Activated CD4-positive, alpha-beta T cell treated with anti-CD3 and anti-CD28 coated beads, Interleukin-2, amount 50 U/mL, for 1 hour (primary cell): ENCODE measurements around the gene COQ8B.

ENCODE experiments used
- DNase-seq: peaks from one replicate; pipeline ENCODE4 v3.0.0-alpha.2; 2020

COQ8B gene

GRCh38 chr19:40717325-40717879 lies 716 bp upstream of the COQ8B start:
- peak; percentile 11 for DNase-seq

DNA sequence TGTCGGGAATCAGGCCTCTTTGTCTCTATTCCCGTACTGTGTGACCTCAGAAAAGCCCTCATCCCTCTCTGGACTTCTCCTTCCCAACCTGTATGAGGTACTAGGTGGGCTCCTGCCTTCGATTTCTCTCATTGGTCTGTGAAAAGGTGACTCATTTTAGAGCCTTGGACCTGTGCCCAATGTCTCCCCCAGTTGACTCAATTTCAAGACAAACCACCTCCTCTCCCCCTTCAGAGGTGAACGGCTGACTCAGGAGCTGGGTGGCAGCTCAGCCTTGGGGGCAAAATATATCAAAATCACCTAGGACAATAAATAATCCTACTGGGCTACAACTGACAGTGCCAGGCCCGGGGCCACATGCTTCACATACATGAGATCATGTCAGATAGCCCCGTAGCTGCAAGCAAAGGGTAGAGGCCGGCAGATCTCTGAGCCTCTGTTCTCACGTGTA lies 630 bp downstream of the COQ8B start:
- peak; percentile 60 for DNase-seq

- peak; percentile 91 for DNase-seq
Measured at GRCh38 chr19:40714441-40715299, 2.0 kb downstream of the COQ8B start.

- DNase-seq: no peak
Measured at GRCh38 chr19:40713939-40714338, 2.7 kb downstream of the COQ8B start.

DNA sequence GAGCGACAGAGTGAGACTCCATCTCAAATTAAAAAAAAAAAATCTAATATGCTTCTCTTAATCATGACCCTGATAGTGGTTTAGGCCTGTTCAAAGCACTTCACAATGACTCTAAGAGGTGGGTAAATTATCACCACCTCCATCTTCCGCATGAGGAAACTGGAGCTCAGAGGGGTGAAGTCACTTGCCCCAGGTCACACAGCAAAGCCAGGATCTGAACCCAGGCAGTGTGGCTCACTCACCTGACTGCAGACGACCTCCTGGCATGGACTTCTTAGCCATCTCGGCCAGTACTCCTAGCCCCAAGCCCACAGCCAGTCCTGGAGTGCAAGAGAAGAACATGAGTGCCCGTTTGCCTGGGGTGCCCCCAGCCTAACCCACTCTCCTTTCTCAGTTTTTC lies 6.9 kb downstream of the COQ8B start:
- DNase-seq: no peak

GRCh38 chr19:40707615-40708014 lies 9.1 kb downstream of the COQ8B start:
- DNase-seq: no peak

GRCh38 chr19:40705950-40706619 lies 10.6 kb downstream of the COQ8B start:
- no peak for DNase-seq

GRCh38 chr19:40705362-40705651 lies 11.4 kb downstream of the COQ8B start:
- DNase-seq: no peak

DNA sequence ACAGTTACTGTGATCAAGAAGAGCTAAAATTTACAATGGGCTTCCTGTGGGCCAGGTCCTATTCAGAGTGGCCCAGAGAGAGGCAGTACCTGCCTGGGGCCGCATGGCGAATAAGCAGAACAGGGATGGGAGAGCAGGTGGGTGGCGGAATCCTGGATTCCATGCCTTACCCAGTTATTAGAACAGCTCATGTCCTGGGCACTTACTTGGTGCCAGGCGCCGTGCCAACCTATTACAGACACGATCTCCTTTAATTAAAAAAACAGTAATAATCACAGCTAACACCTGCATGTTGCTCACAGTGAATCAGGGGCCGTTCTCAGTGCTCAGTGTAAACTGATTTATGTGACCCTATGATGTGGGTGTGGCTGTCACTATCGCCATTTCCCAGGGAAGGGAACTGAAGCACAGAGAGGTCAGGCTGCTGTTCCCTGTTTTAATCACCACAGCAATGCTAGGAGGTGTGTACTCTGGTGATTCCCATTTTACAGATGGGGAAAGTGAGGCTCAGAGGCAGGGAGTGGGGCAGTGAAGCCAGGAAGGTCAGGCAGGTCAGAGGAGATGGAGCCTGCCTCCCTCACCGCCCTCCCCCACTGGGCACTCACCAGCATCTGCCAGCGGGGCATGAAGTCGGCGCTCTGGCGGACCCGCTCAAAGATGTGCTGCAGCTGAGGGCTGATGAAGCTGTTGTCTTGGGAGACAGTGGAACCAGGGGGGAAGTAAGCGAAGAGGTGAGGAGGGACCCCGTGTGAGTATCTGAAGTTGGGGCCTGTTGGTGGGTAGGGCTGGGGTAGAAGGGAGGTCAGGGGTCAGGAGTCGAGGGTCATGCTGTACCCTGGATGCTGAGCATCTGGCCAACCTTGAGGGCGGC lies 12.0 kb downstream of the COQ8B start:
- no peak for DNase-seq

DNA sequence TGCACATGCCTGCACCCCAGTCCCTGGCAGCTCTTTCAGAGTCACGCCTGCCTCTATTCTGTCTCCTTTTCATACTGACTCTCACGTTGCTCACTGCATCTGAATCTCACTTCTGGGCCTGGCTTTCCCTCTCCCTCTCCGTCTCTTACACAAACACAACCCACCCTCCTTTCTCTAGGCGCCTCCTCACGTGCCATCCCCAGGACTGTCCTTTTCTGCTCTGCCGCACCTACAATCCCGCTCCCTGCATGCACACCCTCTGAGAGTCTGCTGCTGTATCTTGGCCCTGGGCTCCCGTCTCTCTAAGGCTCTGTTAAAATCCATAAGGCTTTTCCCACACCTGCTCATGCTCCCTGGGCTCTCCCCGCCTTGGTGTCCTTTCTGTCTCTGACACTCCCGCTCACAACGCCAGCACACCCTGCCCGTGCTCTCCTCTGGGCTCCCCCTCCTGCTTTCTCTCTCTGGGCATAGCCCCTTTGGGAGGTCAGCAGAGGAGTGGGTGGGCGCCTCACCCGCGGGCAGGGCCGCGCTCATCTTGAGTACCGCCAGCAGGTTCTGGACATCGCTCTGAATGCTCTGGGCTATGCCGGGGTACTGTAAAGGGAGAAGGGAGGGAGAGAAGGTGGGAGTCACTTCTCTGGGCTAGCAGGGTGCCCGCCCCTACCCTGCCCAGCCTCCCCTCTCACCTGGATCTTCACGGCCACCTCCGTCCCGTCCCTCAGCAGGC lies 13.5 kb downstream of the COQ8B start:
- DNase-seq: no peak

DNA sequence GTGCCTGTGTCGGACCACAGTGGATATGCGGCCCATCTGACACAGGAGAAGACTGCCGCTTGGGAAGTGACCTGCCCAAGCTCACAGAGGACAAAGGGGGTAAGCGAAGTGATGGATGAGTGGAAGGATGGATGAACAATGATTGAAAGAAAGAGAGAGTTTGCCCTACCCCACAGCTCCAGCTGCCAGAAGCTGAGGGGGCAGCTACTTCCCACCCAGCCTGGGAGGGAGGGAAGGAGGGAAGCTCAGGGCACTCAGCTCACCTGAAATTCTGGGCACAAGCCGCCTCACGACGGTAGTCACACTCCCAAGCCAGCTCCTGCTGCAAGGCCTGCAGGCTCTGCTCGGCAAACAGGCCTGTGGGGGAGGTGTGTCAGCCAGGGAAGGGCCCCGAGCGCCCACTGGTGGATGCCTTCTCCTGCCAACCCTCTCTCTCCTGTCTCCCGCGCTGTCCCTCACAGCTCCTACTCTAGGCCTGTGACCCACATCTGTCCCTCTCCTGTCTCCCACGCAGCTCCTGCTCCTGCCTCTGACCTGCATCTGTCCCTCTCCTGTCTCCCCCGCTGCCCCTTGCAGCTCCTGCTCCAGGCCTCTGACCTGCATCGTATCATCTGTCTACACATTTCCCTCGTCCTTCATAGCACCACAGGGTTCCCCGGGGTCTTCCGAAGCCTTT lies 14.2 kb downstream of the COQ8B start:
- DNase-seq: no peak

GRCh38 chr19:40701758-40702157 lies 14.9 kb downstream of the COQ8B start:
- DNase-seq: no peak

GRCh38 chr19:40700083-40700482 lies 16.6 kb downstream of the COQ8B start:
- no peak for DNase-seq

DNA sequence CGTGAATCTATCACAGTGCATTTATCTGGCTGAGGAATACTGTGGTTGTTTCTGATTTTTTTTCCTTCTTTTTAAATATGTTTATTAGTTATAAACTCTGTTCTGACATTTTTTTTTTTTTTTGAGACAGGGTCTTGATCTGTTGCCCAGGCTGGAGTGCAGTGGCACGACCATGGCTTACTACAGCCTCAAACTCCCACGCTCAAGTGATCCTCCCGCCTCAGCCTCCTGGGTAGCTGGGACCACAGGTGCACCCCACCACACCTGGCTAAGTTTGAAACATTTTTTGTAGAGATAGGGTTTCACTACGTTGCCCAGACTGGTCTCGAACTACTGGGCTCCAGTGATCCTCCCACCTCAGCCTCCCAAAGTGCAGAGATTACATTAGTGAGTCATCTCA lies 19.7 kb downstream of the COQ8B start:
- no peak for DNase-seq

- DNase-seq: no peak
Measured at GRCh38 chr19:40695881-40696280, 20.8 kb downstream of the COQ8B start.

DNA sequence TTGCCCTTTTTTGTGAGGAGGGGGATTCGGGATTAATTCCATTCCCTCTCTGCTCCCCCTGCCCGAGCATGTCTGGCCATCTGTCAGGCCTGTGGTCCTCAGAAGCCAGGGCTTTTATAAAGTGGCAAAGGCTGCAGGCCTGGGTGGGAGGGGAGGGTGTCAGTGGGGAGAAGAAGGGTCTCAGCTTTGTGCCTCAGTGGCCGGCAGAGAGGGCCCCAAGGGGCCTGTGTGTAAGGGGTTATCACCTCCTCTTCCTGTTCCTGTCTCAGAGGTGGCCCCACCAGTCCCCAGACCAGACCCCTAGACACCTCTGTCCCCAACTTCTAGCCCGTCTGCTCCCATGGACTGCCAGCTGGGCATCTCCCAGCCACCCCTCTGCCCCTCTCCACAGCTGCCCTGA lies 22.8 kb downstream of the COQ8B start:
- DNase-seq: no peak

GRCh38 chr19:40693150-40693788 lies 23.4 kb downstream of the COQ8B start:
- DNase-seq: no peak

DNA sequence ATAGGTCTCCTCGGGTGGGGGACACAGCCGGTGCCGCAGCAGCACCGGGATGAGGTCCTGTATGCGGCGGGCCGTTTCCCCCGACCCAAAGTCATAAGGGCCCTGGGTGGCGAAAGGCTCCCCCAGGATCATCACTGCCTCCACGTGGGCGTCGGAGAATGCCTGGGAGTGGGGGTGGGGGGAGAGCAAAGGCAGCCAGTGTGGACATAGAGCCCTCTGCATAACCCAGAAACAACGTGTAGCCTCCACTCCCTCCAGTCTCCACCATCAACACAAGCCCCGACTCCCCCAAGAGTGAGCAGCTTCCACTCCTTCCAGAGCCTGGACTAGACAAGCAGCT lies 24.5 kb downstream of the COQ8B start:
- no peak for DNase-seq

GRCh38 chr19:40691421-40692211 lies 25.1 kb downstream of the COQ8B start:
- no peak for DNase-seq

GRCh38 chr19:40690693-40691420 lies 25.8 kb downstream of the COQ8B start:
- peak; percentile 85 for DNase-seq
